NCI-H2196 treated with DMSO at 0.1 percent for 48 hours (cell line): Measurements from ENCODE around the gene ATP5ME.
"Not testable (repeated sequence)": the region's sequence is repeated elsewhere in the genome, so short reads cannot be mapped to it uniquely, and the experiment has no call there.

Experiments used
- DNase-seq: peaks from one replicate; lab custom pipeline; 2025; ENCODE audit not compliant: unreplicated experiment; lab: John Stamatoyannopoulos, UW

Gene ATP5ME

GRCh38 chr4:674172-675035, at the start of gene ATP5ME, which contains the start of gene MYL5:
Gene ATP5ME (minus strand): TSS chr4:674276. CDS start chr4:674247, 29 bp downstream.
Gene MYL5 (plus strand): TSS chr4:674542. CDS start chr4:678027, 3,485 bp downstream.
- DNase-seq = peak; percentile 85

- DNase-seq = no peak
These were observed 48.8 kb upstream of the ATP5ME start for GRCh38 chr4:722851-723360.

GRCh38 chr4:722169-722725, 48.2 kb upstream of the ATP5ME start:
- no peak for DNase-seq

- no peak for DNase-seq
These were observed 47.4 kb upstream of the ATP5ME start for GRCh38 chr4:721261-722168.

- no peak for DNase-seq
These were observed 46.2 kb upstream of the ATP5ME start for GRCh38 chr4:720111-720860.

GRCh38 chr4:718460-718859, 44.4 kb upstream of the ATP5ME start:
- DNase-seq = no peak

GRCh38 chr4:717601-718320, 43.7 kb upstream of the ATP5ME start:
- DNase-seq = no peak

GRCh38 chr4:714087-714486, 40.0 kb upstream of the ATP5ME start:
- DNase-seq = no peak

GRCh38 chr4:712916-713632, 39.0 kb upstream of the ATP5ME start:
- DNase-seq = no peak

- DNase-seq = no peak
These were observed 38.0 kb upstream of the ATP5ME start for GRCh38 chr4:712093-712492.

GRCh38 chr4:710916-711315, 36.8 kb upstream of the ATP5ME start:
- no peak for DNase-seq

GRCh38 chr4:710116-710515, 36.0 kb upstream of the ATP5ME start:
- no peak for DNase-seq

- DNase-seq = no peak
These were observed 35.3 kb upstream of the ATP5ME start for GRCh38 chr4:709348-709747.

GRCh38 chr4:708631-708933, 34.5 kb upstream of the ATP5ME start:
- DNase-seq = no peak

- no peak for DNase-seq
These were observed 34.0 kb upstream of the ATP5ME start for GRCh38 chr4:707929-708630.

GRCh38 chr4:706834-707598, 32.9 kb upstream of the ATP5ME start:
- DNase-seq = no peak

GRCh38 chr4:706083-706633, 32.1 kb upstream of the ATP5ME start:
- DNase-seq = not testable (repeated sequence)
